Nephron progenitor cell (in vitro differentiated cells): ENCODE results near the gene TRIM38.

Experiments used
- DNase-seq: peaks from one replicate; pipeline ENCODE4 v3.0.0; 2021
- H3K27ac Mint-ChIP-seq: 2 replicates; pipeline ENCODE4 v1.8.0; 2021; ENCODE audit warnings: mild to moderate bottlenecking, moderate library complexity, mixed read lengths
- H3K27me3 Mint-ChIP-seq: 2 replicates; pipeline ENCODE4 v1.8.0; 2021; ENCODE audit warnings: mild to moderate bottlenecking, low read depth, mixed read lengths; ENCODE audit not compliant: poor library complexity
- H3K36me3 Mint-ChIP-seq: 2 replicates; pipeline ENCODE4 v1.8.0; 2021; ENCODE audit warnings: low read depth, mixed read lengths
- H3K4me1 Mint-ChIP-seq: 2 replicates; pipeline ENCODE4 v1.8.0; 2021; ENCODE audit warnings: mixed read lengths
- H3K4me3 Mint-ChIP-seq: 2 replicates; pipeline ENCODE4 v1.8.0; 2021; ENCODE audit warnings: mild to moderate bottlenecking, moderate library complexity, mixed read lengths
- H3K9me3 Mint-ChIP-seq: 2 replicates; pipeline ENCODE4 v1.8.0; 2021; ENCODE audit warnings: mild to moderate bottlenecking, moderate library complexity, mixed read lengths
- CTCF ChIP-seq: fragments of 200-600 bp; sonication (generic); IDR thresholded peaks from 2 replicates; pipeline ENCODE4 v1.5.0; 2021; ENCODE audit warnings: antibody characterized with exemption

Gene TRIM38

GRCh38 chr6:25953733-25954132 is 8.9 kb upstream of the TRIM38 start:
- Mint-ChIP-seq H3K4me1 (peaks cover 11% of the 10 kb centered on the region), H3K36me3 (no peaks in the 10 kb centered on the region), H3K9me3 (peaks cover 13% of the 10 kb centered on the region), H3K4me3 (no peak overlapping the region), H3K27me3 (no peaks in the 10 kb centered on the region), H3K27ac (no peak overlapping the region)
- no peak for TF ChIP-seq CTCF
- DNase-seq: no peak

GRCh38 chr6:25954756-25955155 is 7.8 kb upstream of the TRIM38 start:
- Mint-ChIP-seq H3K4me3 (no peak overlapping the region), H3K27me3 (no peaks in the 10 kb centered on the region), H3K27ac (no peak overlapping the region), H3K4me1 (peaks cover 11% of the 10 kb centered on the region), H3K36me3 (no peaks in the 10 kb centered on the region), H3K9me3 (peaks cover 23% of the 10 kb centered on the region)
- no peak for DNase-seq
- no peak for TF ChIP-seq CTCF

GRCh38 chr6:25956226-25956625 is 6.4 kb upstream of the TRIM38 start:
- peaks cover 11% of the 10 kb centered on the region for H3K4me1 Mint-ChIP-seq
- peak overlapping the region; percentile 4 for H3K27ac Mint-ChIP-seq
- peaks cover 6% of the 10 kb centered on the region for H3K36me3 Mint-ChIP-seq
- H3K9me3 Mint-ChIP-seq: peaks cover 38% of the 10 kb centered on the region
- H3K4me3 Mint-ChIP-seq: no peak overlapping the region
- no peak for TF ChIP-seq CTCF
- no peaks in the 10 kb centered on the region for H3K27me3 Mint-ChIP-seq
- no peak for DNase-seq

- Mint-ChIP-seq H3K4me3 (no peak overlapping the region), H3K36me3 (peaks cover 8% of the 10 kb centered on the region), H3K9me3 (peaks cover 50% of the 10 kb centered on the region), H3K27me3 (no peaks in the 10 kb centered on the region), H3K4me1 (peaks cover 30% of the 10 kb centered on the region), H3K27ac (no peak overlapping the region)
- TF ChIP-seq CTCF: no peak
- DNase-seq: no peak
These were observed 3.9 kb upstream of the TRIM38 start for GRCh38 chr6:25958700-25959162.

- no peak for TF ChIP-seq CTCF
- Mint-ChIP-seq H3K4me3 (no peak overlapping the region), H3K27ac (no peak overlapping the region), H3K27me3 (no peaks in the 10 kb centered on the region), H3K36me3 (peaks cover 8% of the 10 kb centered on the region), H3K9me3 (peaks cover 50% of the 10 kb centered on the region), H3K4me1 (peaks cover 40% of the 10 kb centered on the region)
- DNase-seq: no peak
These were observed 2.6 kb upstream of the TRIM38 start for GRCh38 chr6:25959890-25960536.

GRCh38 chr6:25960734-25961133 is 1.9 kb upstream of the TRIM38 start:
- Mint-ChIP-seq H3K27ac (no peak overlapping the region), H3K27me3 (no peaks in the 10 kb centered on the region), H3K9me3 (peaks cover 50% of the 10 kb centered on the region), H3K4me3 (no peak overlapping the region), H3K36me3 (peaks cover 8% of the 10 kb centered on the region), H3K4me1 (peaks cover 40% of the 10 kb centered on the region)
- DNase-seq: no peak
- no peak for TF ChIP-seq CTCF
